Fibroblast of gingiva (primary cell): Measurements from ENCODE around the gene CARM1.

ENCODE experiments used
- DNase-seq: peaks from one replicate; pipeline ENCODE4 v3.0.0-alpha.2; 2011; ENCODE audit warnings: low read depth

Gene CARM1

DNA sequence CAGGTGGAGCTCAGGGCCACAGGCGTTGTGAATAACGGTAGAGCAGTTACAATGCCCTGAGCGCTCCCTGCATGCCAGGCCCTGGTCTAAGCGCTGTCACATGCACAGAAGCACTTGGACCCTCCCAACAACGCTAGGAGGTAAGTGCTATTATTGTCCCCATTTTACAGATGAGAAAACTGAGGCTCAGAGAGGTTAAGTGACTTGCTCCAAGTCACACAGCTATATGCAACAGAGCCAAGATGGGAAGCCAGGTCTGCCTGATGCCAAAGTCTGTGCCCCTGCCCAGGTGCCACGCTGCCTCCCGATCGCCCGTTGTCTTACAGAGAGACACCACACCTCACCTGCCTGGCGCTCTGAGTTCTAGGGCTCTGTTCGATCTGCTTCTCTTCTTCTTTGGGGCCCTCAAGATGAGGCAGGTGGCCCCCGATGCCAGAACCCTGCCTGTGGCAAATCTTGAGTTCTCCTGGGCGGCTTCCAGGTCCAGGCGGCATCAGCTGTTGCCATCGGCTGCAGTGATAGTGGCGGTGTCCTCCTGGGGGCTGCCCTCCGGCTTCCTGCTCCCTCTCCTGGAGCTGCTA lies 37.1 kb downstream of the CARM1 start:
- no peak for DNase-seq

DNA sequence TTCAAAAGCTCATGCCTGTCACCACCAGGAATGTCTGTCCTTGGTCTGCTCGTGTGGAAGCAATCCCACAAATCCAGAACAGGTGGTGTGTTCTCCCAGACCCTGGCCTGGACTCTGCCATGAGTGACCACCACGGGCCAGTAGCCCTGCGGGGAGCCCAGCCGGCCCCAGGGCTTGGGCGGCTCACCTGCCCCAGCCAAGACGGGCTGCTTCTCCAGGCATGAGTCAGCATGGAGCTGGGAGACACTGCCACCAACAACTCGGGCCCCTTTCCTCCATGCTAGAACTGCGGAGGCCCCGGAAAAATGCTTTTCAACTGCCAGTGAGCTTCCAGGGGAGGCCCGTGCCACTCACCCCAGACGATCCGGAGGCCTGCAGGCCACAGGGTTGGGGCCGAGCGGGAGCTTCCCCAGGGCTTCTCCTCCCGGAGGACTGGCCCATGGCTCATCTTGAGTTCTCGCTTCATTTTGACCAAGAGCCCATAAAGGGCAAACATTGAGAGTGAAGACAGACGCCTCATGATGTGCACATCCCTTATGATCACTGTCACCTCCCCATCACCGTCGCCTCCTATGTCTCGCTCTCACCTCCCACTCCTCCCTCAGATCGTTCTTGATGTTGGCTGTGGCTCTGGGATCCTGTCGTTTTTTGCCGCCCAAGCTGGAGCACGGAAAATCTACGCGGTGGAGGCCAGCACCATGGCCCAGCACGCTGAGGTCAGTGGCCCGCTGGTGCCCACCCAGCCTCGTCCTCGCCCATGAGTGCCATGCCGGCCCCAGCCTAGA lies 40.4 kb downstream of the CARM1 start:
- DNase-seq, result no peak

DNA sequence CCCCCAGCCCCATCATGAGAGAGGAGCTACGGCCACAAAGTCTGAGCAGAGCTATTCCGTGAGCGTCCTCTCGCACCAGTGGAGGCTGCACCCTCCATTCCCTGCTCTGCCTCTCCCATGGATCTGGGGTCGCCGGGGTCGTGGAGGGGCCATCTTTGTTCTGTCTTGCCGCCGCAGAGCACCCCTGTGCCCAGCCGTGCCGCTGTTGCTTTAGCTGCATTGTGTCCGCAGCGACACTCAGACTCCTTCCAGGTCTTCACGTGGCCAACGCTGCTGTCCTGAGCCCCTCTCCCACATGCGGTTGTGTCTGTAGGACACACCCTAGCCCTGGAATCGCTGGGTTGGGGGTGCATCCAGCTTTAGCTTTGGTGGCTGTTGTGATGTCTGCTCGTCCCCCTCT lies 41.3 kb downstream of the CARM1 start:
- no peak for DNase-seq

- no peak for DNase-seq
Measured at GRCh38 chr19:10913716-10914340, 42.5 kb downstream of the CARM1 start.

- peak; percentile 95 for DNase-seq
Measured at GRCh38 chr19:10915130-10916091, 44.1 kb downstream of the CARM1 start.

- no peak for DNase-seq
Measured at GRCh38 chr19:10916602-10917001, 45.2 kb downstream of the CARM1 start.

GRCh38 chr19:10918359-10918758 lies 47.0 kb downstream of the CARM1 start:
- no peak for DNase-seq

DNA sequence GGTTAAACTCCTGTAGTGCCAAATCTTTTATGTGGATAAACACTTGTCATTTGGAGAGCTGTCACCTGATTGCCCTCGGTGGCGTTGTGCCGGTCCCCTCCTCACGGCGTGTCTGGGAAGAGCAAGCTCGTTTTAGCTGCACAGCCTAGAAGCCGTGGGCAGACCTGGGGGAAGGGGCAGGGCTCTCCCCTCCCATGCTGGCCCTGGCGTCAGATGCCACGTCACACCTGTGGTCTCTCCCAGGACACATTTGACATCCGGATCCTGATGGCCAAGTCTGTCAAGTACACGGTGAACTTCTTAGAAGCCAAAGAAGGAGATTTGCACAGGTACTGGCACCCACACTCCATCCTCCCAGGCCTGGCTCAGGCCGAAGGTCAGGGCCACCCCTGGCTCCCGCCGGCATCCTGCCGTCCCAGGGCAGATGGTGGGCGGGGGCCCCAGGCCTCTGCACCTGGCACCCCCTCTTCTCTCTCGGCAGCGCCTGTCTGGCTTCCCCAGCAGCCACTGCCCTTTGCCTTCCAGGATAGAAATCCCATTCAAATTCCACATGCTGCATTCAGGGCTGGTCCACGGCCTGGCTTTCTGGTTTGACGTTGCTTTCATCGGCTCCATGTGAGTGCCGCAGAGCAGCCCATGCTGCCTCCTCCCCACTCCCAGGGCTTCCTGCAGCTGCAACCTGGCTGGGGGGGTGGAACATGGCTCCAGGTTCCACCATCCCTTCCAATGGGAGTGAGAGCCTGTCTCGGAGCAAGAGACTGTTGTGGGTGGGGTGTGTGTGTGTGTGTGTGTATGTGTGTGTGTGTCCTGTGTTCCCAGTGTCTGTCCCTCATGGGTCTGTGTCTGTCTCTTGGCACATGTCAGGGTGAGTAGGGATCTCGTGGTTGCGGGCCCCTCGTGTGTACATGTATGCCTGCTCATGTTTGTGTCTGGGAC lies 48.3 kb downstream of the CARM1 start:
- DNase-seq, result no peak

GRCh38 chr19:10920288-10920655 lies 48.9 kb downstream of the CARM1 start:
- DNase-seq, result no peak

DNA sequence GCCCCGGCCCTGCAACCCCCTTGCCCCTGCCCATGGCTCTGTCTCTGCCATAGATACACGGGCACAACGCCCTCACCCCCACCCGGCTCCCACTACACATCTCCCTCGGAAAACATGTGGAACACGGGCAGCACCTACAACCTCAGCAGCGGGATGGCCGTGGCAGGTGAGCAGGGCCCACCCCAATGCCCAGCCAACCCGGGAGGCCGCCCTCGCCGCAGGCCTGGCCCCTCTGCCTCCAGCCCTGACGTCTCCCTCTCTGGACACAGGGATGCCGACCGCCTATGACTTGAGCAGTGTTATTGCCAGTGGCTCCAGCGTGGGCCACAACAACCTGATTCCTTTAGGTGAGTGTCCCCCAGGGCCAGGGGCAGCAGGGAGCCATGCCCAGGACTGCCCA lies 49.4 kb downstream of the CARM1 start:
- DNase-seq, result no peak

GRCh38 chr19:10921199-10921909 lies 50.0 kb downstream of the CARM1 start:
- DNase-seq, result no peak

DNA sequence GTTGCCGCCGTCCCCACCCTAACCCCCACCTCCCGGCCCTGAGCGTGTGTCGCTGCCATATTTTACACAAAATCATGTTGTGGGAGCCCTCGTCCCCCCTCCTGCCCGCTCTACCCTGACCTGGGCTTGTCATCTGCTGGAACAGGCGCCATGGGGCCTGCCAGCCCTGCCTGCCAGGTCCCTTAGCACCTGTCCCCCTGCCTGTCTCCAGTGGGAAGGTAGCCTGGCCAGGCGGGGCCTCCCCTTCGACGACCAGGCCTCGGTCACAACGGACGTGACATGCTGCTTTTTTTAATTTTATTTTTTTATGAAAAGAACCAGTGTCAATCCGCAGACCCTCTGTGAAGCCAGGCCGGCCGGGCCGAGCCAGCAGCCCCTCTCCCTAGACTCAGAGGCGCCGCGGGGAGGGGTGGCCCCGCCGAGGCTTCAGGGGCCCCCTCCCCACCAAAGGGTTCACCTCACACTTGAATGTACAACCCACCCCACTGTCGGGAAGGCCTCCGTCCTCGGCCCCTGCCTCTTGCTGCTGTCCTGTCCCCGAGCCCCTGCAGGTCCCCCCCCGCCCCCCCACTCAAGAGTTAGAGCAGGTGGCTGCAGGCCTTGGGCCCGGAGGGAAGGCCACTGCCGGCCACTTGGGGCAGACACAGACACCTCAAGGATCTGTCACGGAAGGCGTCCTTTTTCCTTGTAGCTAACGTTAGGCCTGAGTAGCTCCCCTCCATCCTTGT lies 50.7 kb downstream of the CARM1 start:
- no peak for DNase-seq

- DNase-seq, result no peak
Measured at GRCh38 chr19:10922638-10923014, 51.3 kb downstream of the CARM1 start.

- DNase-seq, result no peak
Measured at GRCh38 chr19:10923260-10924112, 52.1 kb downstream of the CARM1 start.

GRCh38 chr19:10924597-10924996 lies 53.2 kb downstream of the CARM1 start:
- DNase-seq, result no peak

DNA sequence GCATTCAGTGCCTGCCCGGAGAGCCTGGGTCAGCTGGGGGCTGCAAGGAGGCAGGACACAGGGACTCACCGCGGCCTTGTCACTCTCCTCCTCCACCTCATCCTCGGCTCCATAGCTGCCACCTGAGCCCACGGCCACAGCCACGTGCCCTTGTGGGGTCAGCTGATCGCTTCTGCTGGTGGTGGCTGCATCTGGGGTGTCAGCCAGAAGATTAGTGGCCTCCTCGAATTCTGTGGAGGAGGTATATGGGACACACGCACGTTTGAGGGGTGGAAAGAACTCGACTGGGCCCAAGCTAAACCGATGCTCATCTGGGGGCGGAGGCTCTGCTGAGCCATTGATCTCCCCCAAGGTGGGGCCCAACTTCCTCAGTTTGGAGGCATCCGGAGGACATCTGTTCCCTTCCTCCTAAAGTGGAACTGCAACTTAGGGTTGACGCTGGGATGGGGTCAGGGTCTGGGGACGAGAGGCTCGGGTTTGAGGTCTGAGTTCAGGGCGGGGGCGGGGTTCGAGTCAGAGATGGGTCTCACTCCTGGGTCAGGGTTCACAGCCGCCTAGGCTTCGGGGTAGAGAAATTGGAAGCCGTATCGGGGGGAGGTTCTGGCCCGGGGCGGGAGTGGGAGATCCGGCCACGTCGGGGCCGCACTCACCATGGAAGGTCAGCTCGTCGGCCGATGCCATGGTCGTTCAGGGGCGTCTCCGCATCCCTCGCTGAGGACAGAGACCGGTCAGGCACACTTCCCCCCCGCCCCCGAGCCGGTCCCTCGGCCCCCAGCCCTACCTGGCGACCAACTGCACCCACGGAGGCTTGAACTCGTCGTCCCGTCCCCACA lies 56.6 kb downstream of the CARM1 start:
- DNase-seq, result no peak

DNA sequence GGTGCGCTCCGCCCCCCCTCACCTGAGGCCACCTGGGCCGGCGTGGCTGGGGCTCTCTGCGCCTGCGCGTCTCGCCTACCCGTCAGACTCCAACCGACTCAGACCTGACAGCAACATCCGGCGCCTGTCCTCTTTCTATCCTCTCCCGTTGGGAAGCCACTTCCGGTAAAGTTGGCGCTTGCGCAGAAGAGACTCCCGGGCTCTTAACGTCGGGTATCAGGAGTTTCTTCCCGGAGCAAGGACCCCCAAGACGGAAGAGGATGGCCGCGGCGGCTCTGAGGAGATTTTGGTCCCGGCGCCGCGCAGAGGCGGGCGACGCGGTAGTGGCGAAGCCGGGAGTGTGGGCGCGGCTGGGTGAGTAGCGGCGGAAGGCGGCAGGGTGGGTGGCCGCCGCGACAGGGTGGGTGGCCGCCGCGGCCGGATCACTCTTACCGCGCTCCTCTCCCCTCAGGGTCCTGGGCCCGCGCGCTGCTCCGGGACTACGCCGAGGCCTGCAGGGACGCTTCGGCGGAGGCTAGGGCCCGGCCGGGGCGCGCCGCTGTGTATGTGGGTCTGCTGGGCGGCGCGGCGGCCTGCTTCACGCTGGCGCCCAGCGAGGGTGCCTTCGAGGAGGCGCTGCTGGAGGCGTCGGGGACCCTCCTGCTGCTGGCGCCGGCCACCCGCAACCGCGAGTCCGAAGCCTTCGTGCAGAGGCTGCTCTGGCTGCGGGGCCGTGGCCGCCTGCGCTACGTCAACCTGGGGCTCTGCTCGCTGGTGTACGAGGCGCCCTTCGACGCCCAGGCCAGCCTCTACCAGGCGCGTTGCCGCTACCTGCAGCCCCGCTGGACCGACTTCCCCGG lies 57.4 kb downstream of the CARM1 start, which contains the start of the genes TIMM29 and YIPF2:
Gene TIMM29, plus strand, starts transcription at position 249 of the 839 bp plus-strand sequence. Its CDS starts 12 bp downstream, at position 261.
Gene YIPF2, minus strand, starts transcription at position 77 of the 839 bp plus-strand sequence. CDS start 229 bp downstream, outside the sequence.
- DNase-seq, result peak; percentile 97
